ENCODE results near the gene CPNE7.

Gene CPNE7

GRCh38 chr16:89561142-89561883 lies 14.2 kb upstream of the CPNE7 start:
- H3K4me3 ChIP-seq (ENCODE audit: low read depth, low read length) = peak overlapping the region; percentile 88
- DNase-seq (ENCODE audit: low read depth) = no peak
- in situ Hi-C loops (cut with HindIII; ENCODE audit: low sequenced_read_pairs) = loop anchor here (5.0 kb wide), 1 partner anchor 126 kb away; the partner anchor contains the start of gene CDK10
- no peak for TF ChIP-seq CTCF (IDR thresholded peaks at IDR 0.05; ENCODE audit: low read depth, low read length, missing control alignments)

- in situ Hi-C loops (cut with HindIII; ENCODE audit: low sequenced_read_pairs) = loop anchor here (5.0 kb wide), 1 partner anchor 125 kb away; the partner anchor contains the start of gene CDK10
- peak overlapping the region; percentile 88 for H3K4me3 ChIP-seq (ENCODE audit: low read depth, low read length)
- DNase-seq (ENCODE audit: low read depth) = no peak
- no peak for TF ChIP-seq CTCF (IDR thresholded peaks at IDR 0.05; ENCODE audit: low read depth, low read length, missing control alignments)
Observed at GRCh38 chr16:89561884-89562599, 13.5 kb upstream of the CPNE7 start.

- H3K4me3 ChIP-seq (ENCODE audit: low read depth, low read length) = peak overlapping the region; percentile 88
- TF ChIP-seq CTCF (IDR thresholded peaks at IDR 0.05; ENCODE audit: low read depth, low read length, missing control alignments) = no peak
- DNase-seq (ENCODE audit: low read depth) = peak; percentile 37
- in situ Hi-C loops (cut with HindIII; ENCODE audit: low sequenced_read_pairs) = loop anchor here (5.0 kb wide), 1 partner anchor 124 kb away; the partner anchor contains the start of gene CDK10
Observed at GRCh38 chr16:89562939-89563338, 12.6 kb upstream of the CPNE7 start.

DNA sequence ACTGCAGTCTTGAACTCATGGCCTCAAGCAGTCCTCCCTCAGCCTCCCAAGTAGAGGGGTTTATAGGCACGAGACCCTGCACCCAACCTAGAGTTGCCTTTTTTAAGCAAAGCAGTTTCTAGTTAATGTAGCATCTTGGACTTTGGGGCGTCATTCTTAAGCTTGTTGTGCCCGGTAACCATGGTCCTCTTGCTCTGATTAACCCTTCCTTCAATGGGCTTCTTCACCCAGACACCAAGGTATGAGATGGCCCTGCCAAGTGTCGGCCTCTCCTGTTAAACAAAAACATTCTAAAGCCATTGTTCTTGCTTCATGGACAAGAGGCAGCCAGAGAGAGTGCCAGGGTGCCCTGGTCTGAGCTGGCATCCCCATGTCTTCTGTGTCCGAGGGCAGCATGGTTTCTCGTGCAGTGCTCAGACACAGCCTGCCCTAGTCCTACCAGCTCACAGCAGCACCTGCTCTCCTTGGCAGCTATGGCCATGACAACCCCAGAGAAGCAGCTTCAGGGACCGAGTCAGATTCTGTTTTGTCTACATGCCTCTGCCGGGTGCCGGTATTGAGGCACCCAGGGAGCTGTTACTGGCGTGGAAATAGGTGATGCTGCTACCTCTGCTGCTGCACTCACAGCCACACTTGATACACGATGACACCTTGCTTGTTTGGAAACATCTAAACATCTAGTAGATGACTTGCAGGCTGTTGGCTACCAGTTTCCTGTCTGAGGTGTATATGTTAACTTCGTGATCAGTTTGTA lies 11.7 kb upstream of the CPNE7 start:
- in situ Hi-C loops (cut with HindIII; ENCODE audit: low sequenced_read_pairs) = loop anchor here (5.0 kb wide), 1 partner anchor 123 kb away; the partner anchor contains the start of gene CDK10
- DNase-seq (ENCODE audit: low read depth) = no peak
- TF ChIP-seq CTCF (IDR thresholded peaks at IDR 0.05; ENCODE audit: low read depth, low read length, missing control alignments) = no peak
- no peak overlapping the region for H3K4me3 ChIP-seq (ENCODE audit: low read depth, low read length)

DNA sequence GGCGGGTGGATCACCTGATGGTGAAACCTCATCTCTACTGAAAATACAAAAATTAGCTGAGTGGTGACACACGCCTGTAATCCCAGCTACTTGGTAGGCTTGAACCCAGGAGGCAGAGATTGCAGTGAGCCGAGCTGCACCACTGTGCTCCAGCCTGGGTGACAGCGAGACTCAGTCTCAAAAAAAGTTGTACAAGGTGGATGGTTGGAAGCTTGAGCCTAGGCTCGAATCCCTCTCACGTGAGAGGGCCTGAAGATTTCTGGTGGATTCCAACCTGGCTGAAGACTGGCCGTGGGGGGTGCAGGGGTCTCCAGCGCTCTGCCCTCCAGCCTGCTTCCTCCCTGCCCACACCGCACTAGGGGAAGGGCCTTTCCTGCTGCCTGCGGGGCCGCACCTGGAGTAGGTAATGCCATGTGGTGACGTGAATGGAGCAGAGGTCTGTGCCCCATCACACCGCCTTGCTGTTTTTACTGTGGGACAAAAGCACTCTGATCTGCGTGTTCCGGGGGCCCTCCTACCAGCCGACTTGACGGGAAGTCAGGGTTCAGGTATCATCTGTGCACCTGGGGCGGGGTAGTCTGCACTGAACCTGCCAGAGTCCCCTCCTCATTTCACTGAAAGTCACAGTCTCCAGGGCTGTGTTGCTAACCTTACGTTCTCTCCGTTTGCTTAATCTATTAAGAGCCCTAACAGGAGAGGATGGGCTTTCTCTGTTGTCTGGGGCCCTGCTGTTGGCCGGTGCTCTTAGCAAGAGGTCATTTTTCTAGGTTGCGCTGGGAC lies 10.9 kb upstream of the CPNE7 start:
- H3K4me3 ChIP-seq (ENCODE audit: low read depth, low read length) = no peak overlapping the region
- no peak for TF ChIP-seq CTCF (IDR thresholded peaks at IDR 0.05; ENCODE audit: low read depth, low read length, missing control alignments)
- DNase-seq (ENCODE audit: low read depth) = no peak
- in situ Hi-C loops (cut with HindIII; ENCODE audit: low sequenced_read_pairs) = loop anchor here (5.0 kb wide), 1 partner anchor 123 kb away; the partner anchor contains the start of gene CDK10

DNA sequence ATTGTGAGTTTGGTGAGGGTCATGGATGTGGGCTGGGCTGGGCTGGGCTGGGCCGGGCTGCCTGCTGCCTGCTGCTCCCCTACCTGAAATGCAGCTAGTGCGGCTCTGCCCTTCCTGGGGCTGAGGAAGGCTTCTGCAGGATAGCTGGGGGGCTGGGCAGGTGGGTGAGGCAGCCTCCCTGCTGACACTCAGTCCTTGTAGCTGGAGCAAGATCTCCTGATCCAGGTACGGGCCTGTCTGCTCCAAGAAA lies 10.4 kb upstream of the CPNE7 start:
- no peak for DNase-seq (ENCODE audit: low read depth)
- in situ Hi-C loops (cut with HindIII; ENCODE audit: low sequenced_read_pairs) = no loop called here
- no peak for TF ChIP-seq CTCF (IDR thresholded peaks at IDR 0.05; ENCODE audit: low read depth, low read length, missing control alignments)
- H3K4me3 ChIP-seq (ENCODE audit: low read depth, low read length) = no peak overlapping the region

All from astrocyte of the cerebellum (primary cell).